HepG2 (cell line): Measurements from ENCODE around the gene HOPX. TPM values are rescaled to one million over a fixed set of nuclear protein-coding genes. Genes with fewer than 3 reads are reported as not detected.

Experiments
- ATAC-seq: fragments of 200-7000 bp; cut with Tn5 transposase; 3 replicates; pipeline ENCODE4 v1.9.1; 2020; ENCODE audit warnings: mild to moderate bottlenecking, moderate library complexity
- BruUV-seq: library from RNA; stranded (reverse); fragments of 400-500 nt; replicated peaks from 2 replicates; lab custom pipeline; 2021; lab: Mats Ljungman, UMichigan
- CTCF ChIA-PET: fragments of 300-600 bp; formaldehyde crosslinking; extraction: SDS; loops from one replicate; lab custom pipeline; 2021; ENCODE audit warnings: low total read pairs, inconsistent platforms, low intra/inter-chr PET ratio; lab: Yijun Ruan, JAX
- POLR2A ChIA-PET: fragments of 350-600 bp; sonication (Branson Sonifier 250); formaldehyde crosslinking; loops from one replicate; lab custom pipeline; 2020; ENCODE audit warnings: antibody characterized with exemption, inconsistent platforms; lab: Yijun Ruan, JAX
- DNase-seq: peaks from one replicate; pipeline ENCODE4 v3.0.0-alpha.2; 2015; ENCODE audit warnings: low spot score
- FAIRE-seq: peaks from 3 replicates; lab custom pipeline; 2011; peaks lifted over from hg19 to GRCh38; lab: Jason Lieb, UNC
- H2AFZ ChIP-seq: one replicate; pipeline ENCODE4 v1.6.1; 2011; ENCODE audit warnings: low read length, inconsistent platforms
- H3K27ac ChIP-seq: fragments of 300-600 bp; 3 replicates; pipeline ENCODE4 v1.8.0; 2011; ENCODE audit warnings: mixed run types, mild to moderate bottlenecking, mixed read lengths, low read length, inconsistent platforms; ENCODE audit not compliant: insufficient read depth; ENCODE audit errors: extremely low read length
- H3K27me3 ChIP-seq, 2 experiments: fragments of 200-600 bp in 1 of 2; 2 replicates in 1 of 2; 3 replicates in 1 of 2; pipeline versions ENCODE4 v1.6.0 to v1.8.0; 2011; ENCODE audit warnings: low read length in 2 of 2, mild to moderate bottlenecking in 2 of 2, moderate library complexity in 2 of 2, inconsistent platforms in 1 of 2; ENCODE audit not compliant: insufficient read depth in 2 of 2, control insufficient read depth in 1 of 2
- H3K36me3 ChIP-seq, 2 experiments: fragments of 200-600 bp in 1 of 2; replicated peaks in 1 of 2; 2 replicates in 1 of 2; 3 replicates in 1 of 2; pipeline versions ENCODE4 v1.5.1 to v1.8.0; 2011; ENCODE audit warnings: low read length in 2 of 2, inconsistent platforms in 1 of 2; ENCODE audit not compliant: insufficient read depth in 2 of 2, control insufficient read depth in 1 of 2
- H3K4me1 ChIP-seq: 2 replicates; pipeline ENCODE4 v1.5.1; 2012; ENCODE audit warnings: low read length, inconsistent platforms; ENCODE audit not compliant: insufficient read depth
- H3K4me2 ChIP-seq: 2 replicates; pipeline ENCODE4 v1.6.0; 2011; ENCODE audit warnings: low read depth, low read length, inconsistent platforms
- H3K4me3 ChIP-seq, 3 experiments: fragments of 200-600 bp in 1 of 3; sonication (generic), shearing (Covaris generic) in 1 of 3; replicated peaks in 1 of 3; 2 replicates each; pipeline ENCODE4 v1.5.1; 2011 to 2016; ENCODE audit warnings: low read length in 3 of 3, inconsistent platforms in 2 of 3, low read depth in 2 of 3, mild to moderate bottlenecking in 2 of 3, control low read depth in 1 of 3, mixed read lengths in 1 of 3; ENCODE audit not compliant: insufficient read depth in 1 of 3
- H3K79me2 ChIP-seq: one replicate; pipeline ENCODE4 v1.6.1; 2011; ENCODE audit warnings: low read length, inconsistent platforms; ENCODE audit not compliant: insufficient read depth
- H3K9ac ChIP-seq: 2 replicates; pipeline ENCODE4 v1.6.0; 2011; ENCODE audit warnings: mild to moderate bottlenecking, low read depth, low read length, inconsistent platforms; ENCODE audit not compliant: insufficient read depth
- H3K9me3 ChIP-seq: 2 replicates; pipeline ENCODE4 v1.5.1; 2012; ENCODE audit warnings: mild to moderate bottlenecking, low read length
- H4K20me1 ChIP-seq: 2 replicates; pipeline ENCODE4 v1.6.0; 2011; ENCODE audit warnings: inconsistent platforms, mild to moderate bottlenecking, low read length, moderate library complexity; ENCODE audit not compliant: insufficient read depth
- ARNT ChIP-seq: fragments of 450-650 bp; IDR thresholded peaks from 2 replicates; pipeline ENCODE4 v1.6.1; 2017
- ATAD3A ChIP-seq: sonication (generic); formaldehyde crosslinking; IDR thresholded peaks from 2 replicates; pipeline ENCODE4 v1.4.0; 2020; ENCODE audit warnings: missing genetic modification reagents
- FOXO1 ChIP-seq: sonication (generic); formaldehyde crosslinking; IDR thresholded peaks from 2 replicates; pipeline ENCODE4 v1.4.0; 2020; ENCODE audit warnings: missing genetic modification reagents
- GTF3A ChIP-seq: sonication (generic); formaldehyde crosslinking; conservative IDR thresholded peaks from 2 replicates; pipeline ENCODE4 v1.4.0; 2020; ENCODE audit warnings: mild to moderate bottlenecking, missing genetic modification reagents
- HHEX ChIP-seq: IDR thresholded peaks from 2 replicates; pipeline ENCODE4 v1.6.1; 2016; ENCODE audit warnings: control low read depth
- HNRNPH1 ChIP-seq: fragments of 200-400 bp; formaldehyde crosslinking; optimal IDR thresholded peaks from 2 replicates; pipeline ENCODE3; 2017; ENCODE audit warnings: mild to moderate bottlenecking, low read depth, low read length
- MATR3 ChIP-seq: sonication (generic); formaldehyde crosslinking; IDR thresholded peaks from 2 replicates; pipeline ENCODE4 v1.4.0; 2020; ENCODE audit warnings: missing genetic modification reagents
- MED1 ChIP-seq: sonication (generic); formaldehyde crosslinking; IDR thresholded peaks from 2 replicates; pipeline ENCODE4 v1.4.0; 2020; ENCODE audit warnings: missing genetic modification reagents
- SMAD3 ChIP-seq: sonication (generic); formaldehyde crosslinking; IDR thresholded peaks from 2 replicates; pipeline ENCODE4 v1.4.0; 2020; ENCODE audit warnings: missing genetic modification reagents
- SP140L ChIP-seq: sonication (generic); formaldehyde crosslinking; IDR thresholded peaks from 2 replicates; pipeline ENCODE4 v1.4.0; 2020; ENCODE audit warnings: missing genetic modification reagents, borderline replicate concordance
- TIGD3 ChIP-seq: sonication (generic); formaldehyde crosslinking; IDR thresholded peaks from 2 replicates; pipeline ENCODE4 v1.5.1; 2020; ENCODE audit warnings: mild to moderate bottlenecking, missing genetic modification reagents, borderline replicate concordance
- ZBTB39 ChIP-seq: sonication (generic); formaldehyde crosslinking; IDR thresholded peaks from 2 replicates; pipeline ENCODE4 v1.5.0; 2020; ENCODE audit warnings: missing genetic modification reagents
- ZMAT3 ChIP-seq: sonication (generic); formaldehyde crosslinking; conservative IDR thresholded peaks from 2 replicates; pipeline ENCODE4 v1.7.0; 2021; ENCODE audit warnings: missing genetic modification reagents
- ZNF230 ChIP-seq: sonication (generic); formaldehyde crosslinking; IDR thresholded peaks from 2 replicates; pipeline ENCODE4 v1.4.0; 2020; ENCODE audit warnings: mild to moderate bottlenecking, missing genetic modification reagents
- ZNF34 ChIP-seq: sonication (generic); formaldehyde crosslinking; IDR thresholded peaks from 2 replicates; pipeline ENCODE4 v1.4.0; 2020; ENCODE audit warnings: mild to moderate bottlenecking, missing genetic modification reagents, borderline replicate concordance
- ZNF691 ChIP-seq: sonication (generic); formaldehyde crosslinking; IDR thresholded peaks from 2 replicates; pipeline ENCODE4 v1.4.0; 2020; ENCODE audit warnings: missing genetic modification reagents, low read depth, mild to moderate bottlenecking, borderline replicate concordance
- ZNF839 ChIP-seq: sonication (generic); formaldehyde crosslinking; IDR thresholded peaks from 2 replicates; pipeline ENCODE4 v1.4.0; 2020; ENCODE audit warnings: missing genetic modification reagents, mild to moderate bottlenecking, borderline replicate concordance
- WGBS: methylation state at CpG from one replicate; pipeline ENCODE4 v1.1.6; 2017; ENCODE audit warnings: low lambda C conversion rate; 5-methylcytosine and 5-hydroxymethylcytosine counted together
- in situ Hi-C: cut with HindIII; loops from 2 replicates; pipeline ENCODE4 v1.10.0; 2017; ENCODE audit warnings: low pct_unique_long_range_greater_than_20kb; ENCODE audit not compliant: extremely low pct_ligation_motif_present
- intact Hi-C: fragments of 100-400 bp; cut with micrococcal nuclease; formaldehyde crosslinking; loops from one replicate; pipeline ENCODE4 v1.10.0; 2022; ENCODE audit not compliant: unreplicated experiment
- polyA plus RNA-seq, 8 experiments: library from polyadenylated mRNA; depleted of rRNA in 3 of 8; stranded (reverse) in 7 of 8; unstranded in 1 of 8; fragments of >200 nt; fragmentation: Illumina TruSeq in 4 of 8; extraction: Trizol in 4 of 8; gene quantifications; 2 replicates each; pipeline versions ENCODE4 v1.2.1 to v1.2.3, GENCODE V29; 2011 to 2016; ENCODE audit warnings: low read depth in 4 of 8, missing spikeins in 1 of 8, mixed read lengths in 1 of 8; ENCODE audit not compliant: insufficient read depth in 1 of 8
- total RNA-seq, 5 experiments: library from RNA; depleted of rRNA; stranded (reverse); fragments of >200 nt; fragmentation: Illumina TruSeq; extraction: Trizol; gene quantifications; 2 replicates each; pipeline ENCODE4 v1.2.3, GENCODE V29; 2016; ENCODE audit warnings: low read depth in 1 of 5

The HOPX gene
- total and polyA plus RNA-seq, 2 of the 13 experiments (the other 11 are each of a cell fraction or from before 2014, with no cell fraction given): not detected

GRCh38 chr4:56680266-56680665, 830 bp downstream of the HOPX start:
- Histone ChIP-seq H3K4me3 (no peak overlapping the region), H3K9me3 (no peaks in the 10 kb centered on the region), H3K9ac (no peak overlapping the region), H3K27me3 (peaks cover 2 to 15% of the 10 kb centered on the region in 2 experiments; a peak in 3 of 5 replicates), H3K79me2 (no peaks in the 10 kb centered on the region), H4K20me1 (no peaks in the 10 kb centered on the region), H2AFZ (no peak overlapping the region), H3K4me2 (no peak overlapping the region), H3K36me3 (no peaks in the 10 kb centered on the region), H3K27ac (no peak overlapping the region), H3K4me1 (no peaks in the 10 kb centered on the region)
- ChIA-PET CTCF (no interaction called here), POLR2A (no interaction called here)
- WGBS: 4% methylated on average over 1 of the region's 1 CpG
- intact Hi-C loops: no loop called here
- in situ Hi-C loops: no loop called here
- ATAC-seq (no peak), FAIRE-seq (no peak), DNase-seq (no peak)
- BruUV-seq: no TSS peak
- no peak for TF ChIP-seq HHEX
- no peak for TF ChIP-seq ZMAT3 (CRISPR knock-in tag)
- no peak for TF ChIP-seq ZNF230 (CRISPR knock-in tag)
- no peak for TF ChIP-seq MED1 (CRISPR knock-in tag)
- no peak for TF ChIP-seq ZNF839
- no peak for TF ChIP-seq FOXO1 (CRISPR knock-in tag)
- TF ChIP-seq SP140L (CRISPR knock-in tag): no peak
- no peak for TF ChIP-seq ARNT
- TF ChIP-seq ZBTB39: no peak

- Histone ChIP-seq H4K20me1 (no peaks in the 10 kb centered on the region), H3K4me3 (no peak overlapping the region), H3K9me3 (no peaks in the 10 kb centered on the region), H3K27me3 (peaks cover 2 to 19% of the 10 kb centered on the region in 2 experiments; a peak in 4 of 5 replicates), H3K27ac (no peak overlapping the region), H2AFZ (no peak overlapping the region), H3K4me1 (no peaks in the 10 kb centered on the region), H3K79me2 (no peaks in the 10 kb centered on the region), H3K36me3 (no peaks in the 10 kb centered on the region), H3K4me2 (no peak overlapping the region), H3K9ac (no peak overlapping the region)
- no TSS peak for BruUV-seq
- POLR2A ChIA-PET: no interaction called here
- in situ Hi-C loops: no loop called here
- DNase-seq: no peak
- 15% methylated on average over 3 of the region's 4 CpGs for WGBS
- FAIRE-seq: no peak
- no peak for ATAC-seq
- intact Hi-C loops: no loop called here
- CTCF ChIA-PET: no interaction called here
- no peak for TF ChIP-seq HNRNPH1
- no peak for TF ChIP-seq GTF3A
- TF ChIP-seq TIGD3 (CRISPR knock-in tag): no peak
- no peak for TF ChIP-seq ATAD3A (CRISPR knock-in tag)
- TF ChIP-seq SMAD3 (CRISPR knock-in tag): no peak
- TF ChIP-seq ZNF34 (CRISPR knock-in tag): no peak
- TF ChIP-seq MATR3: no peak
- no peak for TF ChIP-seq ZNF691 (CRISPR knock-in tag)
These were observed 3.4 kb downstream of the HOPX start for GRCh38 chr4:56677711-56678110.
